A673 (cell line): ENCODE data around the gene SMAD4.

Experiments
- EZH2 ChIP-seq: fragments of 200-600 bp; sonication (generic); IDR thresholded peaks from 2 replicates; pipeline ENCODE4 v1.6.1; 2017; ENCODE audit warnings: borderline replicate concordance, low read depth, mild to moderate bottlenecking, mixed read lengths, antibody characterized with exemption, low read length; ENCODE audit not compliant: poor library complexity, severe bottlenecking
- TF ChIP-seq, protein P1 (sequence below): fragments of 300-800, 200-600 bp; sonication (generic); conservative IDR thresholded peaks from 2 replicates; pipeline ENCODE4 v1.5.1; 2017; ENCODE audit warnings: low read depth, mild to moderate bottlenecking, antibody characterized with exemption, low read length, moderate library complexity, mixed read lengths

DNA sequence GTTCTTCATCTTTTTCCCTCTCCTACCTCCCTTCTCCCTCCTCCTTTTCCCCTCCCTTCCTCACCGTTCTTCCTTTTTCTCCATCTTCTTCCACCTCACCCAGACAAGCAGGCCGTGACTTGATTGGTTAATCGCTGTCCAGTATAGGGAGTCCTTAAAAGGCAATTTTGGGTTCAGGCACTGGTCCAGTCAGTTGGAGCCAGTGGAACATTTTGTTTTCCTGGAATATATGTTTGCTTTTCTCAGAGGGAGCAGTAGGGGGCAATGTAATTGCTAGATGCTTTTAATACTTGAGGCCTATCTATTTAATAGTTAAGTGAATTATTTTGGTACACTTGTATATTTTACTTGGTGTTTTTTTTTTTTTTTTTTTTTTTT is 47.2 kb upstream of the SMAD4 start:
- TF ChIP-seq, protein P1, sequence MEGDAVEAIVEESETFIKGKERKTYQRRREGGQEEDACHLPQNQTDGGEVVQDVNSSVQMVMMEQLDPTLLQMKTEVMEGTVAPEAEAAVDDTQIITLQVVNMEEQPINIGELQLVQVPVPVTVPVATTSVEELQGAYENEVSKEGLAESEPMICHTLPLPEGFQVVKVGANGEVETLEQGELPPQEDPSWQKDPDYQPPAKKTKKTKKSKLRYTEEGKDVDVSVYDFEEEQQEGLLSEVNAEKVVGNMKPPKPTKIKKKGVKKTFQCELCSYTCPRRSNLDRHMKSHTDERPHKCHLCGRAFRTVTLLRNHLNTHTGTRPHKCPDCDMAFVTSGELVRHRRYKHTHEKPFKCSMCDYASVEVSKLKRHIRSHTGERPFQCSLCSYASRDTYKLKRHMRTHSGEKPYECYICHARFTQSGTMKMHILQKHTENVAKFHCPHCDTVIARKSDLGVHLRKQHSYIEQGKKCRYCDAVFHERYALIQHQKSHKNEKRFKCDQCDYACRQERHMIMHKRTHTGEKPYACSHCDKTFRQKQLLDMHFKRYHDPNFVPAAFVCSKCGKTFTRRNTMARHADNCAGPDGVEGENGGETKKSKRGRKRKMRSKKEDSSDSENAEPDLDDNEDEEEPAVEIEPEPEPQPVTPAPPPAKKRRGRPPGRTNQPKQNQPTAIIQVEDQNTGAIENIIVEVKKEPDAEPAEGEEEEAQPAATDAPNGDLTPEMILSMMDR, result peak; percentile 45
- TF ChIP-seq EZH2, result no peak
